Panc1 (cell line): Measurements from ENCODE around the gene DLL4. TPM values are rescaled to one million over a fixed set of nuclear protein-coding genes. Genes with fewer than 3 reads are reported as not detected.

Source experiments
- ATAC-seq: fragments of 200-7000 bp; cut with Tn5 transposase; 2 replicates; pipeline ENCODE4 v1.9.1; 2020; ENCODE audit warnings: mild to moderate bottlenecking, moderate library complexity
- BruUV-seq: library from RNA; stranded (reverse); fragments of 400-500 nt; replicated peaks from 2 replicates; lab custom pipeline; 2021; lab: Mats Ljungman, UMichigan
- CTCF ChIA-PET: fragments of 300-600 bp; sonication (Branson Sonifier 250); formaldehyde crosslinking; loops from one replicate; lab custom pipeline; 2022; ENCODE audit warnings: antibody characterized with exemption; lab: Charles Lee
- POLR2A ChIA-PET: fragments of 300-600 bp; sonication (Branson Sonifier 250); formaldehyde crosslinking; loops from one replicate; lab custom pipeline; 2022; ENCODE audit warnings: antibody characterized with exemption; lab: Charles Lee
- DNase-seq: peaks from one replicate; pipeline ENCODE4 v3.0.0-alpha.2; 2010; ENCODE audit warnings: low read depth, low spot score
- H3K27ac ChIP-seq: 2 replicates; pipeline ENCODE4 v1.5.1; 2011; ENCODE audit warnings: mild to moderate bottlenecking, low read length, inconsistent platforms
- H3K27me3 ChIP-seq: fragments of 200-500 bp; sonication (Bioruptor generic); 2 replicates; pipeline ENCODE4 v1.6.0; 2014; ENCODE audit warnings: low read length, inconsistent platforms; ENCODE audit not compliant: control insufficient read depth, insufficient read depth
- H3K36me3 ChIP-seq: fragments of 200-500 bp; sonication (Bioruptor generic); 2 replicates; pipeline ENCODE4 v1.5.1; 2014; ENCODE audit warnings: inconsistent platforms, mild to moderate bottlenecking, low read length, moderate library complexity; ENCODE audit not compliant: control insufficient read depth, insufficient read depth
- H3K4me1 ChIP-seq: 2 replicates; pipeline ENCODE4 v1.5.1; 2011; ENCODE audit warnings: inconsistent platforms, mild to moderate bottlenecking, low read length, moderate library complexity; ENCODE audit not compliant: control insufficient read depth, insufficient read depth
- H3K4me3 ChIP-seq, 2 experiments: 2 replicates each; pipeline ENCODE4 v1.5.1; 2011 to 2012; ENCODE audit warnings: low read depth in 2 of 2, low read length in 2 of 2, mild to moderate bottlenecking in 2 of 2, inconsistent platforms in 1 of 2, moderate library complexity in 1 of 2
- H3K9me3 ChIP-seq: fragments of 200-500 bp; sonication (Bioruptor generic); 2 replicates; pipeline ENCODE4 v1.5.1; 2014; ENCODE audit warnings: low read depth, mild to moderate bottlenecking, inconsistent platforms, low read length, moderate library complexity; ENCODE audit not compliant: control insufficient read depth, insufficient read depth
- CTCF ChIP-seq: fragments of 450-650 bp; IDR thresholded peaks from 2 replicates; pipeline ENCODE4 v1.5.1; 2017; ENCODE audit warnings: mild to moderate bottlenecking
- POLR2AphosphoS5 ChIP-seq: IDR thresholded peaks from 2 replicates; pipeline ENCODE4 v1.6.1; 2012; ENCODE audit warnings: mild to moderate bottlenecking, low read depth, low read length, moderate library complexity
- SIN3A ChIP-seq: IDR thresholded peaks from 2 replicates; pipeline ENCODE4 v1.6.1; 2012; ENCODE audit warnings: low read depth, mild to moderate bottlenecking, low read length, moderate library complexity, borderline replicate concordance; ENCODE audit not compliant: insufficient read depth
- TCF7L2 ChIP-seq: IDR thresholded peaks from 2 replicates; pipeline ENCODE4 v1.6.1; 2011; ENCODE audit warnings: mild to moderate bottlenecking, low read depth, low read length, inconsistent platforms
- in situ Hi-C: cut with HindIII; loops from 2 replicates; pipeline ENCODE4 v1.10.0; 2016; ENCODE audit warnings: low sequenced_read_pairs, low pct_unique_long_range_greater_than_20kb
- intact Hi-C: fragments of 100-400 bp; cut with micrococcal nuclease; formaldehyde crosslinking; loops from one replicate; pipeline ENCODE4 v1.10.0; 2022; ENCODE audit not compliant: unreplicated experiment
- total RNA-seq: library from RNA; stranded (reverse); gene quantifications from one replicate; pipeline ENCODE4 v1.2.1, GENCODE V29; 2021; ENCODE audit not compliant: unreplicated experiment
- TF ChIP-seq, protein P1 (sequence below), 2 experiments: IDR thresholded peaks; 2 replicates each; pipeline ENCODE4 v1.6.1; 2011 to 2012; ENCODE audit warnings: low read depth in 2 of 2, control low read depth in 1 of 2, low read length in 1 of 2, mild to moderate bottlenecking in 1 of 2, moderate library complexity in 1 of 2; ENCODE audit not compliant: insufficient read depth in 1 of 2

Gene DLL4
- total RNA-seq, 1 experiment from 2014 or later: 0.31 TPM

DNA sequence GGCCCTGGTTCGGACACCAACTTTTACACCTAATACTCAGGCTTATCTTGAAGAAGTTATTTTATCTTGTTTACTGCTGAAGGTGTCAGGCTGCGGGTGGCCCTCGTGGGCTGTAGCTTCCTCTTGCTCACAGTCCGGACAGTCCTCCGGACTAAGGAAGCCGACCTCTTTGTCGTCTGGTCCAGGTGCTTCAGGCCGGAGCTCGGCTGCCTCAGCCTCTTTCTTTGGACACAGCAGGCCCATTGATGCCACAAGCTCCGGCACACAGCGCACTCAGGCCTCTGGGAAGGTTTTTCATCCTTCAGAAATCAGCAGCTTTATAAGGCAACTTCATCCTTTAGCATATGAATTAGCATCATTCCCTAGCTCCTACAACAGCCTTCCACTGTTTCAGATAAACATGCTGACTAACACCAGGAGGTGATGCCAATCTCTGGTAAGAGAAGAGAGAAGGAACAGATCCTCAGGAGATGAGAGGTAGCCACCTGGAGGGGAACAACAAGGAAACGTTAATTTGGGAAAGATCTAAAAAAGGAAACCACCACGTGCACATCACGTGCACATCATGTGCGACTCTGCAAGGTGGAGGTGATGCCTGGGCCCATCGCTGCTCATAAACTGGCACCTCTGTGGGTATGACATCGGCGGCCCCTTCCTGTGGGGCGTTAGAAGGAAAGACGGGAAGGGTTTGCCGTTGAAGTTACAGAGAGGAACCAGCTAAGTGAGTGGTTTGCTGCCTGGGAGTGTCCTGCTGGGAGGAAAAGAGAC is 19.8 kb downstream of the DLL4 start:
- Histone ChIP-seq H3K4me1 (peaks cover 6% of the 10 kb centered on the region), H3K27me3 (no peaks in the 10 kb centered on the region), H3K36me3 (no peaks in the 10 kb centered on the region), H3K9me3 (no peaks in the 10 kb centered on the region), H3K4me3 (no peak overlapping the region), H3K27ac (no peak overlapping the region)
- BruUV-seq: no TSS peak
- DNase-seq: no peak
- ChIA-PET CTCF (interaction anchor here (0.6 kb wide), 1 partner anchor 235 kb away, joined by 7 read pairs; no protein-coding TSS in a partner anchor), POLR2A (no interaction called here)
- intact Hi-C loops (loop anchor here (10.0 kb wide), 1 partner anchor 236 kb away; no protein-coding TSS in a partner anchor), in situ Hi-C loops (no loop called here)
- no peak for TF ChIP-seq TCF7L2
- no peak for TF ChIP-seq CTCF
- TF ChIP-seq POLR2AphosphoS5: no peak
- no peak for TF ChIP-seq SIN3A
- TF ChIP-seq, protein P1, sequence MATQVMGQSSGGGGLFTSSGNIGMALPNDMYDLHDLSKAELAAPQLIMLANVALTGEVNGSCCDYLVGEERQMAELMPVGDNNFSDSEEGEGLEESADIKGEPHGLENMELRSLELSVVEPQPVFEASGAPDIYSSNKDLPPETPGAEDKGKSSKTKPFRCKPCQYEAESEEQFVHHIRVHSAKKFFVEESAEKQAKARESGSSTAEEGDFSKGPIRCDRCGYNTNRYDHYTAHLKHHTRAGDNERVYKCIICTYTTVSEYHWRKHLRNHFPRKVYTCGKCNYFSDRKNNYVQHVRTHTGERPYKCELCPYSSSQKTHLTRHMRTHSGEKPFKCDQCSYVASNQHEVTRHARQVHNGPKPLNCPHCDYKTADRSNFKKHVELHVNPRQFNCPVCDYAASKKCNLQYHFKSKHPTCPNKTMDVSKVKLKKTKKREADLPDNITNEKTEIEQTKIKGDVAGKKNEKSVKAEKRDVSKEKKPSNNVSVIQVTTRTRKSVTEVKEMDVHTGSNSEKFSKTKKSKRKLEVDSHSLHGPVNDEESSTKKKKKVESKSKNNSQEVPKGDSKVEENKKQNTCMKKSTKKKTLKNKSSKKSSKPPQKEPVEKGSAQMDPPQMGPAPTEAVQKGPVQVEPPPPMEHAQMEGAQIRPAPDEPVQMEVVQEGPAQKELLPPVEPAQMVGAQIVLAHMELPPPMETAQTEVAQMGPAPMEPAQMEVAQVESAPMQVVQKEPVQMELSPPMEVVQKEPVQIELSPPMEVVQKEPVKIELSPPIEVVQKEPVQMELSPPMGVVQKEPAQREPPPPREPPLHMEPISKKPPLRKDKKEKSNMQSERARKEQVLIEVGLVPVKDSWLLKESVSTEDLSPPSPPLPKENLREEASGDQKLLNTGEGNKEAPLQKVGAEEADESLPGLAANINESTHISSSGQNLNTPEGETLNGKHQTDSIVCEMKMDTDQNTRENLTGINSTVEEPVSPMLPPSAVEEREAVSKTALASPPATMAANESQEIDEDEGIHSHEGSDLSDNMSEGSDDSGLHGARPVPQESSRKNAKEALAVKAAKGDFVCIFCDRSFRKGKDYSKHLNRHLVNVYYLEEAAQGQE (IDR thresholded peaks at IDR 0.05; ENCODE audit: insufficient read depth in 1 of 2, low read depth in 2 of 2, low read length in 1 of 2): no peak
- ATAC-seq: no peak

GRCh38 chr15:40949756-40950207 is 20.6 kb downstream of the DLL4 start:
- ATAC-seq: no peak
- Histone ChIP-seq H3K4me1 (peaks cover 10% of the 10 kb centered on the region), H3K9me3 (no peaks in the 10 kb centered on the region), H3K27ac (no peak overlapping the region), H3K4me3 (no peak overlapping the region), H3K27me3 (no peaks in the 10 kb centered on the region), H3K36me3 (no peaks in the 10 kb centered on the region)
- CTCF ChIA-PET: interaction anchor here (0.7 kb wide), 1 partner anchor 8 kb away, joined by 8 read pairs; no protein-coding TSS in a partner anchor
- POLR2A ChIA-PET: interaction anchor here (0.7 kb wide), 2 partner anchors 47 to 249 kb away, joined by 3 to 9 read pairs; no protein-coding TSS in a partner anchor
- in situ Hi-C loops: no loop called here
- BruUV-seq: no TSS peak
- TF ChIP-seq CTCF (no peak), TCF7L2 (no peak), SIN3A (no peak), POLR2AphosphoS5 (no peak)
- TF ChIP-seq, protein P1 (IDR thresholded peaks at IDR 0.05; ENCODE audit: insufficient read depth in 1 of 2, low read depth in 2 of 2, low read length in 1 of 2): no peak
- intact Hi-C loops: loop anchor here (10.0 kb wide), 1 partner anchor 235 kb away; no protein-coding TSS in a partner anchor
- DNase-seq: no peak
